Measurements from ENCODE around the gene DNA2.

Gene DNA2

GRCh38 chr10:68440898-68441297, 30.9 kb downstream of the DNA2 start:
- no peak for DNase-seq

GRCh38 chr10:68435803-68436202, 36.0 kb downstream of the DNA2 start:
- no peak for DNase-seq

- DNase-seq: no peak
These were observed 37.1 kb downstream of the DNA2 start for GRCh38 chr10:68434657-68435056.

GRCh38 chr10:68428396-68429104, 43.2 kb downstream of the DNA2 start:
- DNase-seq: no peak

GRCh38 chr10:68424454-68425014, 47.2 kb downstream of the DNA2 start:
- DNase-seq: no peak

- peak; percentile 59 for DNase-seq
These were observed 48.3 kb downstream of the DNA2 start for GRCh38 chr10:68423522-68423921.

GRCh38 chr10:68419376-68419775, 52.4 kb downstream of the DNA2 start:
- DNase-seq: no peak

GRCh38 chr10:68408898-68409518, 62.8 kb downstream of the DNA2 start:
- peak; percentile 7 for DNase-seq

- DNase-seq: peak; percentile 90
These were observed 64.8 kb downstream of the DNA2 start, which contains the start of gene RUFY2 for GRCh38 chr10:68406815-68407548. RUFY2 (minus strand) TSS chr10:68407277; CDS start chr10:68407189, 88 bp downstream.

- peak; percentile 73 for DNase-seq
These were observed 65.5 kb downstream of the DNA2 start for GRCh38 chr10:68406111-68406814.

- DNase-seq: no peak
These were observed 68.1 kb downstream of the DNA2 start for GRCh38 chr10:68403701-68404100.

- DNase-seq: no peak
These were observed 69.5 kb downstream of the DNA2 start for GRCh38 chr10:68402276-68402675.

- no peak for DNase-seq
These were observed 74.8 kb downstream of the DNA2 start for GRCh38 chr10:68397005-68397404.

GRCh38 chr10:68385740-68386139, 86.0 kb downstream of the DNA2 start:
- no peak for DNase-seq

GRCh38 chr10:68371604-68372003, 100.2 kb downstream of the DNA2 start:
- DNase-seq: no peak

- DNase-seq: no peak
These were observed 104.7 kb downstream of the DNA2 start for GRCh38 chr10:68367121-68367520.

- no peak for DNase-seq
These were observed 105.2 kb downstream of the DNA2 start for GRCh38 chr10:68366600-68366999.

GRCh38 chr10:68365611-68366010, 106.2 kb downstream of the DNA2 start:
- DNase-seq: no peak

GRCh38 chr10:68364101-68364886, 107.5 kb downstream of the DNA2 start:
- DNase-seq: no peak

All from activated CD8-positive, alpha-beta memory T cell treated with anti-CD3 and anti-CD28 coated beads, Interleukin-2, amount 50 U/mL, for 48 hours (primary cell).